ENCODE measurements around the gene FAM83C.

FAM83C gene

GRCh38 chr20:35248641-35249475 lies 43.4 kb downstream of the FAM83C start:
- H3K27ac Mint-ChIP-seq, result no peak overlapping the region
- no peaks in the 10 kb centered on the region for H3K27me3 Mint-ChIP-seq
- H3K9me3 Mint-ChIP-seq, result no peaks in the 10 kb centered on the region
- H3K4me3 Mint-ChIP-seq, result no peak overlapping the region
- peaks cover 3% of the 10 kb centered on the region for H3K36me3 Mint-ChIP-seq
- H3K4me1 Mint-ChIP-seq, result peaks cover 14% of the 10 kb centered on the region

GRCh38 chr20:35246723-35247122 lies 45.5 kb downstream of the FAM83C start:
- H3K9me3 Mint-ChIP-seq, result no peaks in the 10 kb centered on the region
- H3K27me3 Mint-ChIP-seq, result no peaks in the 10 kb centered on the region
- no peak overlapping the region for H3K4me3 Mint-ChIP-seq
- H3K27ac Mint-ChIP-seq, result no peak overlapping the region
- H3K36me3 Mint-ChIP-seq, result peaks cover 3% of the 10 kb centered on the region
- peaks cover 4% of the 10 kb centered on the region for H3K4me1 Mint-ChIP-seq

- Mint-ChIP-seq H3K9me3 (no peaks in the 10 kb centered on the region), H3K36me3 (peaks cover 8% of the 10 kb centered on the region), H3K27me3 (no peaks in the 10 kb centered on the region), H3K4me1 (no peaks in the 10 kb centered on the region), H3K27ac (no peak overlapping the region), H3K4me3 (no peak overlapping the region)
These were observed 48.2 kb downstream of the FAM83C start for GRCh38 chr20:35243986-35244385.

- no peak overlapping the region for H3K4me3 Mint-ChIP-seq
- H3K36me3 Mint-ChIP-seq, result peaks cover 9% of the 10 kb centered on the region
- no peaks in the 10 kb centered on the region for H3K9me3 Mint-ChIP-seq
- H3K4me1 Mint-ChIP-seq, result no peaks in the 10 kb centered on the region
- no peaks in the 10 kb centered on the region for H3K27me3 Mint-ChIP-seq
- no peak overlapping the region for H3K27ac Mint-ChIP-seq
These were observed 48.9 kb downstream of the FAM83C start for GRCh38 chr20:35243317-35243716.

- Mint-ChIP-seq H3K27ac (no peak overlapping the region), H3K4me1 (no peaks in the 10 kb centered on the region), H3K9me3 (no peaks in the 10 kb centered on the region), H3K36me3 (peaks cover 19% of the 10 kb centered on the region), H3K27me3 (peaks cover 1% of the 10 kb centered on the region), H3K4me3 (no peak overlapping the region)
These were observed 51.4 kb downstream of the FAM83C start for GRCh38 chr20:35240811-35241293.

- H3K4me1 Mint-ChIP-seq, result no peaks in the 10 kb centered on the region
These were observed 52.0 kb downstream of the FAM83C start for GRCh38 chr20:35240083-35240810.

GRCh38 chr20:35238735-35239134 lies 53.5 kb downstream of the FAM83C start:
- Mint-ChIP-seq H3K4me3 (no peak overlapping the region), H3K36me3 (peaks cover 26% of the 10 kb centered on the region), H3K27ac (no peak overlapping the region), H3K27me3 (peaks cover 3% of the 10 kb centered on the region), H3K4me1 (no peaks in the 10 kb centered on the region), H3K9me3 (no peaks in the 10 kb centered on the region)

More at GRCh38 chr20:35240083-35240810, 52.0 kb downstream of the FAM83C start:
- H3K9me3 Mint-ChIP-seq, result no peaks in the 10 kb centered on the region
- peaks cover 19% of the 10 kb centered on the region for H3K36me3 Mint-ChIP-seq
- H3K27me3 Mint-ChIP-seq, result peaks cover 1% of the 10 kb centered on the region
- H3K4me3 Mint-ChIP-seq, result no peak overlapping the region
- H3K27ac Mint-ChIP-seq, result no peak overlapping the region

GRCh38 chr20:35238170-35238569 lies 54.1 kb downstream of the FAM83C start:
- Mint-ChIP-seq H3K9me3 (no peaks in the 10 kb centered on the region), H3K36me3 (peaks cover 28% of the 10 kb centered on the region), H3K4me3 (no peak overlapping the region), H3K27ac (no peak overlapping the region), H3K27me3 (peaks cover 3% of the 10 kb centered on the region), H3K4me1 (no peaks in the 10 kb centered on the region)

GRCh38 chr20:35237486-35237885 lies 54.7 kb downstream of the FAM83C start:
- peaks cover 31% of the 10 kb centered on the region for H3K36me3 Mint-ChIP-seq
- H3K27me3 Mint-ChIP-seq, result peaks cover 3% of the 10 kb centered on the region
- H3K27ac Mint-ChIP-seq, result no peak overlapping the region
- no peaks in the 10 kb centered on the region for H3K9me3 Mint-ChIP-seq
- H3K4me1 Mint-ChIP-seq, result no peaks in the 10 kb centered on the region
- no peak overlapping the region for H3K4me3 Mint-ChIP-seq

- H3K36me3 Mint-ChIP-seq, result peaks cover 38% of the 10 kb centered on the region
- H3K4me1 Mint-ChIP-seq, result no peaks in the 10 kb centered on the region
- no peaks in the 10 kb centered on the region for H3K9me3 Mint-ChIP-seq
- H3K27me3 Mint-ChIP-seq, result peaks cover 4% of the 10 kb centered on the region
- H3K4me3 Mint-ChIP-seq, result no peak overlapping the region
- no peak overlapping the region for H3K27ac Mint-ChIP-seq
These were observed 56.3 kb downstream of the FAM83C start for GRCh38 chr20:35235881-35236280.
